HG02610 (cell line): Measurements from ENCODE around the gene PTPRG.

Experiments used
- ATAC-seq: cut with Tn5 transposase; IDR thresholded peaks from one replicate; pipeline ENCODE4 v1.9.1; 2021; ENCODE audit warnings: mild to moderate bottlenecking, moderate library complexity; ENCODE audit not compliant: unreplicated experiment

Gene PTPRG

DNA sequence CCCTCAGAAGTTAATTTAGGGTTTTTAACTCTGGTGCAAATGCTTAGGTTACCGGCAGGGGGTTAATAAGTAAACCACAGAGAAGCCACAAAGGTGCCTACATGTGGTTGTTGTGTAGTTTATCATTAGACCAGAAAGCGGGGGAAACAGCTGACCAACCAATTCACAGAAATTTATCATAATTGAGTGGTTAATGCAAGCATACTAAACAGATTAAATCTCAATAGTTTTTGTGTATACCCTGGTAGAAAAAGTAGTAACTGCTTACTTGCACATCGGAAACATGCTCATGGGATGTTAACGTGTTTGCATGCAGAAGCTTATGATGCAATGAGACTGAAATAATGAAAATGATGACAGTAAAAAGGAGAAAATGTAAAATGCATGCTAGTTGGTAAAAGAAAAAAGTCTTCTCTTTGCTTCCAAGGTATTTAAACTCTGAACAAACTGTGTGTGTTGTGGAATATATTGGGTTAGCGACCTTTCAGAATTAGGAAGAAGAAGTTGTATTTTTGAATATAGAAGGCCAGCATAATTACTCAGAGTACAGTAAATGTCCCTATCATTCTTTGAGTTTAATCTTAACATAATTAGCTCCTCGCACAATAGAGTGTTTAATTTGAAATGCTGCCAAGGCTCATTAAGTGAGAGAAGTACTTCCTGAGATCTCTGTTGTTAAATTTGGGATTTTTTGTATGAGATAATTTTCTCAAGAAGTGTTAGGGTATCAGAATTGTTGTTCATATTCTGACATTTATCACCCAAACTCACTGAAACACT is 316.2 kb downstream of the PTPRG start:
- peak; percentile 73 for ATAC-seq

DNA sequence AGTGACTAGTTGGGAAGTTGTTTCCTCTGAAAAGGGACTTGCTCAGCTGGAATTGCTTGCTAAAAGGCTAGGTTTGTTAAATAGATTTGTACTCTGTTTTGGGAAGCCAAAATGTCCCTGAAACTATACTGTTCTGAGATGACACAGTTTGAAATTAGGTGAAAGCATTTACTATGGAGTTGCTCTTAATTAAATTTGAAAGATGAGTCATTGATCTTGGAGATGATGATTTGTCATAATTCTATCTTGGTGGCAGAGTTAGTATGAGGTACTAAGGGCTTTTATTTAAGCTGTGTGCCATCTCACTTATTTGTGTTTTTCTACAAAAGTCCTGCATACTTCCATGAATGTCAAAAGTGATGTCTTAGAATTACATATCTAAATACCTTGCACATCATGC is 320.9 kb downstream of the PTPRG start:
- no peak for ATAC-seq

GRCh38 chr3:61884794-61885193 is 323.4 kb downstream of the PTPRG start:
- no peak for ATAC-seq

GRCh38 chr3:61885414-61885813 is 324.0 kb downstream of the PTPRG start:
- no peak for ATAC-seq

- ATAC-seq, result no peak
Observed at GRCh38 chr3:61887206-61887605, 325.8 kb downstream of the PTPRG start.

- no peak for ATAC-seq
Observed at GRCh38 chr3:61889259-61889658, 327.9 kb downstream of the PTPRG start.

DNA sequence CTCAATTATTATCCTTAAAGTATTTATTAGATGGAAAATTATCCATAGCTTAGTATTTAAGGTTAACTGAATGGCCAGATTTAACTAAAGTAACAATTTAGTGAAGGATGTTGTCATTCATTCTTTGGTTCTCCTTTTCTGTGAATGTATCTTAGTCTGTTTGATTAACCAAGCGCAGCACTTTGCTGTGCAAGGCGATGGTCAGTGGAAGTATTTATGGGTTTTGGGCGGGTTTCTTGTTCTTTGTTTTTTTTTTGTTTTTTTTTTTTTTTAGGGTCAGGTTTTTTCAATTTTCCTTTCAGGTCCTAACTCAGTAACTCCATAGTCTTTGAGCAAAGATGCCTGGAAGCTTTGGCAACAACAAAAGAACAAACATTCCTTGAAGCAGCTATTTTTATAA is 328.8 kb downstream of the PTPRG start:
- no peak for ATAC-seq

GRCh38 chr3:61890586-61890985 is 329.2 kb downstream of the PTPRG start:
- ATAC-seq, result no peak

GRCh38 chr3:61892891-61893290 is 331.5 kb downstream of the PTPRG start:
- ATAC-seq, result no peak

DNA sequence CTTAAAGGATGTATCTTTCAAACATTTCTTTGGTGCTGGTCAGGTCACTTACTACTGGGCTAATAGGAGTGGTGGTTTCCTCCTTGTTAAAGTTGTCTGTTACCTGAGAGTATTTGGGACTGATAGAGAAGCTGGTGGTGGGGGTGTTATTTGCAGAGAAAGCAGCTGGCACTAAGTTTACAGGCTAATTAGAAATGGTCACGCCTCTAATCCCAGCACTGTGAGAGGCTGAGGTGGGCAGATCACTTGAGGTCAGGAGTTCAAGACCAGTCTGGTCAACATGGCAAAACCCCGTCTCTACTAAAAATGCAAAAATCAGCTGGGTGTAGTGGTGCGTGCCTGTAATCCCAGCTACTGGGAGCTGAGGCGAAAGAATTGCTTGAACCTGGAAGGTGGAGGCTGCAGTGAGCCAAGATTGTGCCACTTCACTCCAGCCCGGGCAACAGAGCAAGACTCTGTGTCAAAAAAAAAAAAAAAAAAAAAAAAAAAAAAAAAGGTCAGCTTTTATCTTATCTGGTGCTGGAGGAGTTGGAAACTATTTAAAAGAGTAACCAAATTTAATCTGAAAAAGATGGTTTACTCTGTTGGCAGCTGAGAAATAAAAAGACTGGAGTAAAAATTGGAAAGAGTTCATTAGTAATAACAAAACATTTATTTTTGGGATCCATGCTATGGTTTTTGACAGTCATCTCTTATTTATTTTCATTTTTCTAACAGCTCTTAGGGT is 332.6 kb downstream of the PTPRG start:
- no peak for ATAC-seq

GRCh38 chr3:61894988-61895935 is 333.9 kb downstream of the PTPRG start:
- ATAC-seq, result peak; percentile 97

- ATAC-seq, result no peak
Observed at GRCh38 chr3:61896251-61896650, 334.9 kb downstream of the PTPRG start.

GRCh38 chr3:61897848-61898247 is 336.5 kb downstream of the PTPRG start:
- ATAC-seq, result no peak

GRCh38 chr3:61899700-61900462 is 338.5 kb downstream of the PTPRG start:
- no peak for ATAC-seq

DNA sequence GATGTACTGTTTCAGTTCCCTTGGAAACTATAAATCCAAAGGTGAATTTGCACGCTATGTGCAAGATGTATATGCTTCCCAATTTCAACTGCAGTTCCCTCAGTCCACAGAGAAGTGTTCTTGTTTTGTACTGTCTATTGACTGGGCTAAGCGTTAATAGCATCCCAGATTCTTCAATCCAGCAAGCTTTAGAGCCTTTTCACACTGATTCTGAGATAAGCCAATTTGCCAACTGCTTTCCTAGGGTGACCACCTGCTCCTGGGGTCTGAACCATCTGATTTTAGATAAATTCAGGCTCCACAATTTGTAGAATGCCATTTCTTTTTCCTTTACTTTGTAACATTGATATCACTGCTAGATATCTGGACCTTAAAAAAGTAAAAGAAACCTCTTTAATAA is 340.1 kb downstream of the PTPRG start:
- ATAC-seq, result no peak

- no peak for ATAC-seq
Observed at GRCh38 chr3:61901986-61902385, 340.6 kb downstream of the PTPRG start.

- ATAC-seq, result no peak
Observed at GRCh38 chr3:61903074-61903473, 341.7 kb downstream of the PTPRG start.

- peak; percentile 44 for ATAC-seq
Observed at GRCh38 chr3:61903931-61904657, 342.7 kb downstream of the PTPRG start.

DNA sequence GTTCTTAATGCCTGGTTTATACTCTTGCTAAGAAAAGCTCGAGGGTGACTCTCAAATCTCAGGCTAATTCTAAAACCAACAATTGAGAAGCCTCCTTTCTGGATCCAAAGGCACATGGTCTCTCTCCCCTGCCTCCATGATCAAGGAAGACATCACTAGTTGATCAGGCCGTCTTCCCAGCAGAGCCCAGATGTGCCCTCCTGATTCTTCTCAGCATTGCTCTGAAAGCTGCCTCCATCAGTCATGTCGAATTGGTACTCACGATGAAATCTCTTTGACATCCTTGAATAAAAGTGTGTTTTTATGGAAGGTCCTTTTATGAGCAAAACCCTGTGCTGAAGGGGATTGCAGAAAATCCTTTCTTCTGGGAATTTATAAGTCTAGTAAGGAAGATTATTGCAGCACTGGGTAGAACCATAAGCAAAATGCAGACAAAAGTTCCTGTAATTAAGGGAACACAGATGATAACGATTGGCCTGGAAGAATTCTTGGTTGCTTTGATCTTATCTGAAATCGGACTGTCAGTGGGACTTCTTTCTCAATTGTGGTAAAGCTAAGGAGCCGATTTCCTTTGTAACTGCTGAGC is 345.9 kb downstream of the PTPRG start:
- no peak for ATAC-seq

- no peak for ATAC-seq
Observed at GRCh38 chr3:61908382-61908781, 347.0 kb downstream of the PTPRG start.
